Large intestine (tissue), 12 donors: Measurements from ENCODE around the gene CD80. TPM values are rescaled to one million over a fixed set of nuclear protein-coding genes. Genes with fewer than 3 reads are reported as not detected.

ENCODE experiments used
- DNase-seq, 2 donors: peaks; one replicate each; pipeline versions ENCODE4 v3.0.0 to v3.0.0-alpha.2; 2013
- H3K27ac ChIP-seq: one replicate; pipeline ENCODE4 v1.5.1; 2013; ENCODE audit warnings: low read length
- H3K27me3 ChIP-seq: 2 replicates; pipeline ENCODE4 v1.6.1; 2013; ENCODE audit warnings: low read length; ENCODE audit not compliant: control insufficient read depth, insufficient read depth
- H3K36me3 ChIP-seq: 2 replicates; pipeline ENCODE4 v1.6.1; 2013; ENCODE audit warnings: low read length; ENCODE audit not compliant: control insufficient read depth, insufficient read depth
- H3K4me1 ChIP-seq: one replicate; pipeline ENCODE4 v1.6.1; 2013; ENCODE audit warnings: low read length; ENCODE audit not compliant: control insufficient read depth, insufficient read depth
- H3K4me3 ChIP-seq: one replicate; pipeline ENCODE4 v1.5.1; 2013; ENCODE audit warnings: low read length
- H3K9me3 ChIP-seq: one replicate; pipeline ENCODE4 v1.6.1; 2013; ENCODE audit warnings: mild to moderate bottlenecking, low read depth, low read length, moderate library complexity; ENCODE audit not compliant: control insufficient read depth
- WGBS: methylation state at CpG from one replicate; pipeline ENCODE4 v1.1.5; 2013; ENCODE audit warnings: low lambda C conversion rate; ENCODE audit not compliant: insufficient coverage; 5-methylcytosine and 5-hydroxymethylcytosine counted together
- long read RNA-seq, 11 donors: transcript quantifications; one replicate each; lab custom pipeline, GENCODE V29; 2026
- polyA plus RNA-seq: library from polyadenylated mRNA; unstranded; fragments of 120-200 nt; gene quantifications from one replicate; pipeline ENCODE4 v1.2.1, GENCODE V29; 2013

CD80 gene, protein sequence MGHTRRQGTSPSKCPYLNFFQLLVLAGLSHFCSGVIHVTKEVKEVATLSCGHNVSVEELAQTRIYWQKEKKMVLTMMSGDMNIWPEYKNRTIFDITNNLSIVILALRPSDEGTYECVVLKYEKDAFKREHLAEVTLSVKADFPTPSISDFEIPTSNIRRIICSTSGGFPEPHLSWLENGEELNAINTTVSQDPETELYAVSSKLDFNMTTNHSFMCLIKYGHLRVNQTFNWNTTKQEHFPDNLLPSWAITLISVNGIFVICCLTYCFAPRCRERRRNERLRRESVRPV
- 0.45 TPM for polyA plus RNA-seq
- long read RNA-seq, donor 1, result 0 reads
- long read RNA-seq, donor 2, result 0 reads
- long read RNA-seq, donor 3, result 0 reads
- long read RNA-seq, donor 4, result 0 reads
- long read RNA-seq, donor 5, result 0 reads
- long read RNA-seq, donor 6, result 0 reads
- long read RNA-seq, donor 7, result 0 reads
- long read RNA-seq, donor 8, result 0 reads
- long read RNA-seq, donor 9, result 0 reads
- long read RNA-seq, donor 10, result 0 reads
- long read RNA-seq, donor 11, result 0 reads

DNA sequence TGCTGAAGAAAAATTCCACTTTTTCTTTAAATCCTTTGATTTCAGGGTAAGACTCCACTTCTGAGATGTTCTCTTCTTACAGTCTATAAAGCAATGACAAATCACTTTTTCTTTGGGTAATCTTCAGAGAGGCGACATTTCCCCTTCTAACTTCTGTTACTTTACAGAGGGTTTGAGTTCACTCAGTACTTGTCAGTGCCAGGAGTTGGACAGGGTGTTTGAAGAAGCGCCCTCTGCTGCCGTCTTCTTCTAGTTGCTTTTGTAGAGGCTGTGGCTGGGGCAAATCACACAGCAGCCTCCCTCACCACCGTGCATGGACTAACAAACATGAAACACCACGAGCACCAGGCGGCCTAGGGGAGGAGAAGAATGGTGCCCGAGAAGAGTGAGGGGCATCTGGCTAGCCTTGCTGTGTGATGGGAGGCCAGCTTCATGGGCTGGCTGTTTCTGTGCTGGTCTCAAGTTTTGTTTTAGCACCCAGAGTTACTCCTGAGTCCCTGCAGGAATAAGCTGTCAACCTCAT lies at the start of gene CD80:
CD80 (minus strand) TSS at position 174 of the 523 bp plus-strand sequence. CDS start 1,886 bp downstream, outside the sequence.
- Histone ChIP-seq H3K36me3 (no peaks in the 10 kb centered on the region), H3K9me3 (no peaks in the 10 kb centered on the region), H3K4me1 (no peaks in the 10 kb centered on the region), H3K27ac (no peak within 1 kb of the TSS), H3K4me3 (no peak within 1 kb of the TSS), H3K27me3 (no peaks in the 10 kb centered on the region)
- WGBS, result no CpG with 5 or more reads among the region's 7 CpGs
- DNase-seq, result peak; percentile 37 to 45

DNA sequence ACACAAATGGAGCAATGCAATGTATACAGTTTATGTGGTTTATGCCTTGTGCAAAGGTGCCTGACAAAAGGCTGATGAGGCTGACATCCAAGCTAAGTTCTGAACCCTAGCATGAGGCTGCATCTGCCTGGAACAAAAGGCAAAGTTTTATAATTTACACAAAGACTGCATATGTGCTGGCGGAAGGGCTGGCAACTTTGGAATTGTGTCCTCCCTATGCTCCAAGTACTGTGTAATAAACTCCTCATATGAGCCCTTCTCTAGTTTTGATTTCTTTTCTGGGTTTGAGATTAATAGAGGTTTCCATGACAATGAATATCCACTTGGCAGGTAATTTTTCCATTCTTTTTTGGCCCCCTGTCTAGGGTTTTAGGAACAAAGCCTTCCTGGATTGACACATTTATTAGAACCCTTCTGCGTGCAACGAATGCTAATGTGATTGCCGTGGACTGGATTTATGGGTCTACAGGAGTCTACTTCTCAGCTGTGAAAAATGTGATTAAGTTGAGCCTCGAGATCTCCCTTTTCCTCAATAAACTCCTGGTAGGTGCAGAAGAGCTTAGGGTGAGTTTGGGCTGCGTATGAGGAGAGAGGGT lies 49.1 kb upstream of the CD80 start:
- Histone ChIP-seq H3K27me3 (no peaks in the 10 kb centered on the region), H3K9me3 (peaks cover 4% of the 10 kb centered on the region), H3K4me1 (peaks cover 5% of the 10 kb centered on the region), H3K36me3 (no peaks in the 10 kb centered on the region), H3K27ac (no peak overlapping the region), H3K4me3 (no peak overlapping the region)
- DNase-seq, result no peak
- WGBS, result no CpG with 5 or more reads among the region's 6 CpGs

DNA sequence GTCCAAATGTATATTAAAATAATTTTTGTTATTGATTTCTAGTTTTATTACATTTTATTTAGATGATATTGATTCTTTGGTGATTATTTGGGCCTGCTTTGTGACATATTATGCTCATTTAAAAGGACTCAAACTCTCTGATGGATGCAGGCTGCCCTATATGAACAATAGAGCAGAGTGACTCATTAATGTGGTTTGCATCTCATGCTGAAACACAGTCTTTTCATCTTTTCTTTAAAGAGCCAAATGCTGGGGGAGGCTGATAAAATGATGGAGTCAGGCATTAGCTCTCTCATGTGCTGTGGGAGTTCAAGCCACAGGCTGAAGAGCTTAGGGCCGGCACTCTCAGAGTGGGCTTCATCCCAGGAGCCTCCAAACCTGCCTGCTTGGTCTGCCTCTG lies 45.5 kb upstream of the CD80 start:
- H3K36me3 ChIP-seq, result no peaks in the 10 kb centered on the region
- H3K4me3 ChIP-seq, result no peak overlapping the region
- peaks cover 5% of the 10 kb centered on the region for H3K4me1 ChIP-seq
- no peaks in the 10 kb centered on the region for H3K27me3 ChIP-seq
- DNase-seq, result no peak
- no peaks in the 10 kb centered on the region for H3K9me3 ChIP-seq
- no CpG with 5 or more reads among the region's 1 CpG for WGBS
- H3K27ac ChIP-seq, result no peak overlapping the region

DNA sequence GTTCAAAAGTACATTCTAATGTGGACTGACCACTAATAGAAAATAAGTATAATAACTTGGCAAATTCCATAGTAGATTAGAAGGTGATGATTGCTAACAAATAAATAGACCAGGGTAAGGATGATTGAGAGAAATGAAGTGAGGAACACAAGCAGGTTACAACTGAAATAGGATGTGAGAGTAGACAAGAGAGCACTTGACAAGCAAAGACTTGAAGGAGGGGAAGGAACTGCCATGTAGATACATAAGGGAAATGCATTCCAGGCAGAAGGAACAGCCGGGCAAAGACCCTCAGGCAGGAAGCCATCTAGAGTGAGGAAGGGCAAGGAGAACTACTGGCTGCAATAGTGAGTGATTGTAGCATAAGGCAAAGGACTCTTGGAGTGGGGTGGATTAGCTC lies 43.3 kb upstream of the CD80 start:
- H3K36me3 ChIP-seq, result no peaks in the 10 kb centered on the region
- H3K9me3 ChIP-seq, result no peaks in the 10 kb centered on the region
- no peak overlapping the region for H3K27ac ChIP-seq
- WGBS, result no CpG with 5 or more reads among the region's 1 CpG
- H3K4me1 ChIP-seq, result peaks cover 2% of the 10 kb centered on the region
- no peak overlapping the region for H3K4me3 ChIP-seq
- no peak for DNase-seq
- H3K27me3 ChIP-seq, result no peaks in the 10 kb centered on the region

DNA sequence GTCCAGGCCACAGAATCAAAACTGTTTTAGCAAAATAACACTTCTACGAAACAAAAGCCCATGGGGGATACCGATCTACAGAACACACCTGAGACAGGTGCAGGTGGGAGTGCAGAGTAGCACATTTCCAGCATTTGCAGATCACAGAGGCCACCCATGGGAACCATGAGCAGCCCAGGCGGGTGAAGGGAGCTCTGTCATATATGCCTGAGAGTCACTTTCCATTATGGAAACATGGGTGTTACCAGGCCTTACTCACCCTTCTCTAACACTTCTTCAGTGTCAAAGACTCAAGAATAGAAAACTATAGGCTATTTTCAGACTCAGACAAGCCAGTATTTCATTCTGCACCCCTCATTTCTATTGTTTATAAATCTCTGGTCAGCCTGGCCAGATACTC lies 41.7 kb upstream of the CD80 start:
- Histone ChIP-seq H3K27ac (no peak overlapping the region), H3K36me3 (no peaks in the 10 kb centered on the region), H3K27me3 (no peaks in the 10 kb centered on the region), H3K4me3 (no peak overlapping the region), H3K9me3 (no peaks in the 10 kb centered on the region), H3K4me1 (peaks cover 8% of the 10 kb centered on the region)
- no CpG with 5 or more reads among the region's 3 CpGs for WGBS
- DNase-seq, result no peak

DNA sequence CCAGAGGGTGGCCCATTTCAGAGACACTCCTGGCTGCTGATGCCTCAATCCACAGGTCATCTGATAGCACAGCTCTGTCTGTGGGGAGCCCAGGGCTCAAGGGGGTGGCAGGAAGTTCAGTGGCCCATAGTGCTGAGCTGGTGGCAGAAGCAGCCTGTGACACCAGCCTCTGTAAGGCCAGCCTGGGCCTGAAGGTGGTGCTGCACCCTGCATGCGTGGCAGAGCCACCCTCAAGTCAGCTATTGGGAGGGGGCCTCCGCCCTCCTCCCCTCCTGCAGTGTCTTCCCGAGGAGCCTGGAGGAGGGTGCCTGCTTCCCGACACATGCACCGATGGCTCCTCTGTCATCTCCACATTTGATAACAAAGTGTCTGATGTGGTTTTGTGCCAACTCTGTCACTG lies 41.3 kb upstream of the CD80 start:
- WGBS, result no CpG with 5 or more reads among the region's 5 CpGs
- H3K9me3 ChIP-seq, result no peaks in the 10 kb centered on the region
- DNase-seq, result peak in 1 of 2 donors; percentile 9
- no peak overlapping the region for H3K4me3 ChIP-seq
- no peaks in the 10 kb centered on the region for H3K27me3 ChIP-seq
- H3K27ac ChIP-seq, result no peak overlapping the region
- H3K4me1 ChIP-seq, result peaks cover 8% of the 10 kb centered on the region
- no peaks in the 10 kb centered on the region for H3K36me3 ChIP-seq

DNA sequence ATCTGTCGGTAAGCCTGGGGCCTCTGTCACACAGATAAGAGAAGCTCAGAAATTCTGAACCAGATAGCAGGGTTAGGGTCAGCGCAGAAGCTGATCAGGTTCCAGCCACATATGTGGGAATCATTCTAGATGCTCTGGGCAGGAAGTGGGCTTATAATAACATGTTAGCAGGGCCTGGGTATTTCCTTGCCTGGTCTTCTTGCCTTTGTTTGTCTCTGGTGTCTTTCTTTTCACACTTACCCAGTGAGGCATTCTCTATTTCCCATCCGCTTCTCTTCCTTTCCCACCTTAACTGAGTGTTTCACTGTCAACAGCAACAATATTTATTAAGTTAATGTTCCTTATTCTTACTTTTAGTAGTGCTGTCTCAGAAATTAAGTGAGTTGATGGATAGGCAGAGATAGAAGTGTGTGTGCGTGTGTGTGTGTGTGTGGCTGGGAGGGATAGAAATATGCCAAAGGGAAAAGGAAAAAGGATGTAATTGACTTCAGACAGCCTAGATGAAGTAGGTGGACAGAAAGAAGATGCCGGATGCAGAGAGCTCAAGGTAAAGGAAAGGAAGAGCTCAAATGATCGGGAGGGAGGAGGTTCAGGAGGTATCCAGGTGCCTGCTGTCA lies 40.3 kb upstream of the CD80 start:
- Histone ChIP-seq H3K27me3 (no peaks in the 10 kb centered on the region), H3K4me1 (peaks cover 8% of the 10 kb centered on the region), H3K36me3 (no peaks in the 10 kb centered on the region), H3K9me3 (no peaks in the 10 kb centered on the region), H3K27ac (no peak overlapping the region), H3K4me3 (no peak overlapping the region)
- 95% methylated on average over 2 of the region's 6 CpGs for WGBS
- no peak for DNase-seq

DNA sequence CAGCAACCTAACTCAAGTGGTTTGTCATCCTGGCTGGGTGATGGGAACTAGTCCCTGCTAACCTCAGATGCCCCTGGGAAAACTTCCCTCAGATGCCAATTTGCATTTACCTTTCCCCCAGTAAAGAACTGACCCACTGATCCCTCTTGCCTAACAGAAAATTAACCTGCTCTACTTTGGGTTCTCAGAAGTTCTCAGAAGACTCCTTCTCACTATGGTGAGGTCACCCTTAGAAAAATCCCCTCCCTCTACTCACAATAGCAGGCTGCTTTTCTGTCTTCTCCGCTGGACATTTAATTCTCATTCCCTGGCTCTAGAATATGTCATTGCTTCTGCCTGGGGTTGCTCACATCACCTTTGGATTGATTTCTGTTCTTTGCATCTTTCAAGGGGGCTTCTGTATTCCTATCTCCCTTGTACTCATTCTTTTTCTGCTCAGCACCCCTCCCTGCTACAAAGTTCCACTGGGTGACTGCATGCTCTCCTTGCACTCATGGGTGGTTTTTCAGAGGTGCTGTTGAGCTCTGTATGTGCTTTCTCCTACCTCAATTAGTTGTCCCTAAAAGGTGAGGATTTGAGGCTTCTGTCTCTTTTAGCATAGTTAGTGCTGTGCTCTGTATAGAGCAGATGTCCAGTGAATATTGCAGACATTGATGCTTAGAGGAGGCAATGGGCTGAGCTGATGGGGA lies 39.1 kb upstream of the CD80 start:
- H3K27me3 ChIP-seq, result no peaks in the 10 kb centered on the region
- H3K27ac ChIP-seq, result no peak overlapping the region
- WGBS, result no CpG with 5 or more reads among the region's 1 CpG
- no peaks in the 10 kb centered on the region for H3K9me3 ChIP-seq
- H3K36me3 ChIP-seq, result no peaks in the 10 kb centered on the region
- H3K4me3 ChIP-seq, result no peak overlapping the region
- peak in 1 of 2 donors; percentile 8 for DNase-seq
- peaks cover 8% of the 10 kb centered on the region for H3K4me1 ChIP-seq

DNA sequence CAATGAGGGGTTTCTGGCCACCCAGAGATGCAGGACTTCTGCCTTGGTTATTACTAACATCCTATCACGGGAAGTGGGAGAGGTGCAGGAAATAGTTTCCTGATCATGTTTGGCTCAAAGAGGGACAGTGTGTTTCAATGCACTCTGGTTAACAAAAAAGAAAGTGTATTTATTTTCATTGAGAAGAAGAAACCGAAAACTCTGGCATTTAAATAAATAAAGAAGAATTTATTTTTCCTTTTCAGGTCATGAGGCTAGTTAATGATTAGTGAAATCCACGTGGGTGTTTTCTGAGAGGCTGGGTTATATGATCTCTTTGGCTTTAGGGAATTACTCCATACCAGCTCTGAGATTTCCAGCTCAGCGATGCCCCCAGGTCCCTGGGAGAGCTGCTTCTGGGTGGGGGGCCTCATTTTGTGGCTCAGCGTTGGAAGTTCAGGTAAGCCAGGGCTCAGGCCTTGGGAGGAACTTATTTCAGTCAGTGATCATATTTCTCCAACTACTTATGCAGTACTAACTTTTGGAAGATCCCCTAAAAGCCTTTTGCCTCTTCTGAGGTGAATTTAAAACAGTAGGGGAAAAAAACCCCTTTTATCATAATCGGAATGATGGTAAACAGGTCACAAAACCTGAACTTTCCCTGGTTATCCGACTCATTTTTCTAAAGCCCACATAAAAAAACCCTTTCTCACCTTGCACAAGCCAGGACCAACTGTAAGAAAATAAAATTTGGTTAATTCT lies 38.3 kb upstream of the CD80 start, which contains the start of gene PLA1A:
PLA1A (plus strand) TSS at position 338 of the 741 bp plus-strand sequence; CDS start at position 367, 29 bp downstream.
- peak within 1 kb of the TSS; percentile 70 for H3K27ac ChIP-seq
- no peaks in the 10 kb centered on the region for H3K9me3 ChIP-seq
- no peak within 1 kb of the TSS for H3K4me3 ChIP-seq
- no peaks in the 10 kb centered on the region for H3K27me3 ChIP-seq
- peaks cover 8% of the 10 kb centered on the region for H3K4me1 ChIP-seq
- WGBS, result 28% methylated on average over 2 of the region's 7 CpGs
- peak; percentile 48 to 83 for DNase-seq
- no peaks in the 10 kb centered on the region for H3K36me3 ChIP-seq
